ENCODE results near the gene EFS.

EFS gene

GRCh38 chr14:23323838-23324454 is 41.0 kb downstream of the EFS start:
- no peak for TF ChIP-seq CTCF (IDR thresholded peaks at IDR 0.05; ENCODE audit: low read depth, low read length)
- DNase-seq (ENCODE audit: low read depth, low spot score) = no peak
- in situ Hi-C loops (cut with HindIII; ENCODE audit: low sequenced_read_pairs) = no loop called here
- no peak overlapping the region for H3K4me3 ChIP-seq (ENCODE audit: low read depth, low read length)

- in situ Hi-C loops (cut with HindIII; ENCODE audit: low sequenced_read_pairs) = no loop called here
- no peak for DNase-seq (ENCODE audit: low read depth, low spot score)
- no peak for TF ChIP-seq CTCF (IDR thresholded peaks at IDR 0.05; ENCODE audit: low read depth, low read length)
- peak overlapping the region; percentile 84 for H3K4me3 ChIP-seq (ENCODE audit: low read depth, low read length)
Observed at GRCh38 chr14:23322568-23323517, 42.1 kb downstream of the EFS start.

GRCh38 chr14:23321572-23322547 is 43.1 kb downstream of the EFS start:
- peak; percentile 50 for DNase-seq (ENCODE audit: low read depth, low spot score)
- TF ChIP-seq CTCF (IDR thresholded peaks at IDR 0.05; ENCODE audit: low read depth, low read length) = no peak
- in situ Hi-C loops (cut with HindIII; ENCODE audit: low sequenced_read_pairs) = no loop called here
- peak overlapping the region; percentile 84 for H3K4me3 ChIP-seq (ENCODE audit: low read depth, low read length)

GRCh38 chr14:23320584-23321571 is 44.1 kb downstream of the EFS start, which contains the start of gene PABPN1:
PABPN1 (plus strand) TSS chr14:23321457; CDS start chr14:23321470, 13 bp downstream.
- peak within 1 kb of the TSS; percentile 84 for H3K4me3 ChIP-seq (ENCODE audit: low read depth, low read length)
- peak; percentile 100 for DNase-seq (ENCODE audit: low read depth, low spot score)
- no peak for TF ChIP-seq CTCF (IDR thresholded peaks at IDR 0.05; ENCODE audit: low read depth, low read length)
- in situ Hi-C loops (cut with HindIII; ENCODE audit: low sequenced_read_pairs) = no loop called here

GRCh38 chr14:23319746-23320583 is 45.0 kb downstream of the EFS start:
- H3K4me3 ChIP-seq (ENCODE audit: low read depth, low read length) = peak overlapping the region; percentile 25

More at GRCh38 chr14:23319746-23320583, 45.0 kb downstream of the EFS start:
- no peak for TF ChIP-seq CTCF (IDR thresholded peaks at IDR 0.05; ENCODE audit: low read depth, low read length)
- in situ Hi-C loops (cut with HindIII; ENCODE audit: low sequenced_read_pairs) = no loop called here
- no peak for DNase-seq (ENCODE audit: low read depth, low spot score)
